GM13977 (cell line): ENCODE results near the gene RAPGEF1.
"Not testable (repeated sequence)": the region's sequence is repeated elsewhere in the genome, so short reads cannot be mapped to it uniquely, and the experiment has no call there.

ENCODE experiments used
- DNase-seq: peaks from one replicate; pipeline ENCODE4 v3.0.0; 2012; ENCODE audit warnings: low spot score
- in situ Hi-C: fragments of 300-500 bp; cut with MboI; formaldehyde crosslinking; loops from one replicate; pipeline ENCODE4 v1.12.0; 2022; ENCODE audit warnings: low sequenced_read_pairs, low pct_unique_long_range_greater_than_20kb, mixed read lengths, inconsistent platforms; ENCODE audit not compliant: unreplicated experiment
- TF ChIP-seq, protein P1 (sequence below): IDR thresholded peaks from 2 replicates; pipeline ENCODE4 v1.5.1; 2012; ENCODE audit warnings: mild to moderate bottlenecking, control low read depth; ENCODE audit not compliant: insufficient read depth; ENCODE audit errors: extremely low read depth, missing control alignments

Gene RAPGEF1

DNA sequence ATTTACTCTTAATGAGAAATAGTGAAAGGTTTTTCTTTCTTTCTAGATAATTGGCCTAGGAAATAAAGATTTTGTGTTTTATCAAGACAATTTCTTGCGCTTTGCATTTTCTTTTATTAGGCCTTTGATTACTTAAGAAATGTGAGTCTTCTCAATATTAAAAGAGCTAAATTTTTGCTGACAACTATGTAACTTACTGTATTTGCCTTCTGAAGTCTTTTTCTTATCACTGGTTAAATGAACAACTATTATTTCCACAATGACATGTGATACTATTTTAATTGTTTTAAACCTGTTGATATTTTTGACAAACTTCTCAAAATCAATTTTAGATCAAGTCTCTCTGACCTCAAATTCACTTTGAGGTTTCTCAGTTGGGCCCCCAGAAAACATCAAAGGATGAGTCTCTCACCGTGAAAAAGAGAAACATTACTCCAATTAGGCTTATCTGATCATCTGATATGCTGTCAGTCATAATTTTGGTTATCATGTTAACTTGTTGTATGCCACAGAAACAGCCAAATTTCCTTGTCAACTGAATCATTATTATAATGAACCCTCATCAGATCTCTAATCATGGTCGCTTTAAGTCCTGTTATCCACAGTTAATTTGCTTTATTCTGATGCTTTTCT lies 48.8 kb downstream of the RAPGEF1 start:
- TF ChIP-seq, protein P1, sequence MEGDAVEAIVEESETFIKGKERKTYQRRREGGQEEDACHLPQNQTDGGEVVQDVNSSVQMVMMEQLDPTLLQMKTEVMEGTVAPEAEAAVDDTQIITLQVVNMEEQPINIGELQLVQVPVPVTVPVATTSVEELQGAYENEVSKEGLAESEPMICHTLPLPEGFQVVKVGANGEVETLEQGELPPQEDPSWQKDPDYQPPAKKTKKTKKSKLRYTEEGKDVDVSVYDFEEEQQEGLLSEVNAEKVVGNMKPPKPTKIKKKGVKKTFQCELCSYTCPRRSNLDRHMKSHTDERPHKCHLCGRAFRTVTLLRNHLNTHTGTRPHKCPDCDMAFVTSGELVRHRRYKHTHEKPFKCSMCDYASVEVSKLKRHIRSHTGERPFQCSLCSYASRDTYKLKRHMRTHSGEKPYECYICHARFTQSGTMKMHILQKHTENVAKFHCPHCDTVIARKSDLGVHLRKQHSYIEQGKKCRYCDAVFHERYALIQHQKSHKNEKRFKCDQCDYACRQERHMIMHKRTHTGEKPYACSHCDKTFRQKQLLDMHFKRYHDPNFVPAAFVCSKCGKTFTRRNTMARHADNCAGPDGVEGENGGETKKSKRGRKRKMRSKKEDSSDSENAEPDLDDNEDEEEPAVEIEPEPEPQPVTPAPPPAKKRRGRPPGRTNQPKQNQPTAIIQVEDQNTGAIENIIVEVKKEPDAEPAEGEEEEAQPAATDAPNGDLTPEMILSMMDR = no peak
- in situ Hi-C loops = no loop called here
- no peak for DNase-seq

DNA sequence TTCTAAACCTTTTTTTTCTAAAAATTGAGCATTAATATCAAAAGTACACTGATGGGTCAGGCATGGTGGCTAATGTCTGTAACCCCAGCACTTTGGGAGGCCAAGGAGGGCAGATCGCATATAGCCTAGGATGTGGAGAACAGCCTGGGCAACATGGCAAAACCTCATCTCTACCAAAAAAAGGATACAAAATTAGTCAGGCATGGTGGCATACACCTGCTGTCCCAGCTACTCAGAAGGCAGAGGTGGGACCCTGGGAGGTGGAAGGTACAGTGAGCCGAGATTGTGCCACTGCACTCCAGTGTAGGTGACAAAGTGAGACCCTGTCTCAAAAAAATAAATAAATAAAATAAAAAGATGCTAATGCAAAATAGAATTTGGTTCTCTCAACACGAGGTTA lies 49.4 kb downstream of the RAPGEF1 start:
- in situ Hi-C loops = no loop called here
- TF ChIP-seq, protein P1 = no peak
- no peak for DNase-seq

DNA sequence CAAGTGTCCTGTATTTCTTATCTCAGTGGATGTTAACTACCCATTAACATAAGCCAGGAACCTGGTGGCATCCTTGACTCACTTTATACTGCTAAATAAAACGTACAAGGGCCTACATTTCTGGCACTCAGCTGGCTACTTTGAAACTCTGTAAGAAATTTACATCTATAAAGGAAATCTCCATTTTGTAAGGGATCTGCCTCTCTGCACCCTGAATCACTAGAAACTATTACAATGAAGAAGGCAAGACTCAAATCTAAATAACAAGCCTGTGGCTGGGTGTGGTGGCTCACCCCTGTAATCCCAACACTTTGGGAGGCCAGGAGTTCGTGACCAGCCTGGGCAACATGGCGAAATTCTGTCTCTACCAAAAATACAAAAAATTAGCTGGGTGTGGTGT lies 51.5 kb downstream of the RAPGEF1 start:
- TF ChIP-seq, protein P1 = no peak
- no peak for DNase-seq
- in situ Hi-C loops = no loop called here

DNA sequence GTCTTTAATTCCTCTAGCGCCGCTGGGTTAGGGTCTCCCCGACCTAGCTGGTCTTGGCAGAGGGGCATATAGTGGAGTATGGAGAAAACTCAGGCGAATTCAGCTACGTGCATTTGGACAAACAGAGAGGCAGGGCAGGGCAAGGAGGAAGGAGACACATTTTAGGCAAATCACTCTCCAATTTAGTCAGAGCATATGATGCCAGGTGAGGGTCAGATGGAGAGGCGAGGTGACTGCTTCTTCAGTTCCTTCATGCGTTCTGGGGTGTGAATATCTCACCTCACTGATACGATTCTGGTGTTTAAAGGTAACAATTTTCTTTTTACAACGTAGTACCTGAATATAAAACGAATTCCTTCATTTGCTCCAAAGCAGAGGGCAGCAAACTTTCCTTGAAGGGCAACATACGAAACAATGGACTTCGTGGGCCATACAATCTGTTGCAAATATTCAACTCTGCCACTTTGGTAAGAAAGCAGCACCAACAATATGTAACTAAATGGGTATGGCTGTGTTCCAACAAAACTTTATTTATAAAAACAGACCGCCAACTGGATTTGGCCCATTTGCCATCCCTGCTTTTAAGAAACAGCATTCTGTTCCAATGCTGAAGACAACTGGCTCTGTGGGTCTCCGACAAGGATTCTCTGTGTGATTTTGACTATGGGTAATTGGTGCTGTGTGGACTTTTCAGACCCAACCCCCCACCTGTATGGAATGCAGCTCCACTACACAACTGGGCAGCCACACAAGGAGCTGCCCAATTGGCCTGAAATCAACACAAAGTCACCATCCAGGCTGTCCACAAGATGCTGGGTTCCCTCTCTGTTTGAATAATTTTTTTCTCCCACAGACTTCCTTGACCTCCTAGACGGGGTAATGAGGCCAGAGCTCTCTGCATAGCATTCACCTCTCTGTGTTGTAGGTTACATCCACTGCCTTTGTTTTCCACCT lies 53.8 kb downstream of the RAPGEF1 start:
- in situ Hi-C loops = no loop called here
- TF ChIP-seq, protein P1 = no peak
- DNase-seq = no peak

DNA sequence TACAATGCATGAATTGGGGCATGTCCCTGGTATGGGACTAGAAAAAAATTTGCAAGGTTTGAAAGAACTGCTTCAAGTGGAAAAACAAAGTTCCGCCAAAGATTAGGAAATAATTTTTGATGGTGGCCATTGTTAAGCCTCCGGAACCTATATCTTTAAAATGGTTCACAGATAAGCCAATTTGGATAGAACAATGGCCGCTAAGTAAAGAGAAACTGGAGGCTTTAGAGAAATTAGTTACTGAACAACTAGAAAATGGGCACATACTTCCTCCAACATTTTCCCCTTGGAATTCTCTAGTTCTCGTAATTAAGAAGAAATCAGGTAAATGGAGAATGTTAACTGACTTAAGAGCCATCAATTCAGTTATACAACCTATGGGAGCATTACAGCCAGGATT lies 56.8 kb downstream of the RAPGEF1 start:
- DNase-seq, in situ Hi-C loops: not testable (repeated sequence)

DNA sequence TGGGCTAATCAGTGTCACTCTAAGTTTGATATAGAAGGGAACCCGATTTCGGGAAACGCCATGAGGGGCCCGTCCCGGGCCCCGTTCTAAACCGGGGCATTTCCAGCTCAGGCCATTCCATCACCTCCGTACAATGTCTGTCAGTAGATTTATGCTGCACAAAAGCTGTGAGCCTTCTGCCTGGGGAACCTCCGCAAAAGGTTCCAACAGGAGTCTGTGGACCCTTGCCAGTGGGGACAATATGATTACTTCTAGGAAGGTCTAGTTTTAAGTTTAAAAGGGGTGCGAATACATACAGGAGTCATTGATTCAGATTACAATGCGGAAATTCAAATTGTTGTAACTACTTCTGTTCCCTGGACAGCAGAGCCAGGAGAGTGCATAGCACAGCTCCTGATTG lies 57.6 kb downstream of the RAPGEF1 start:
- no peak for DNase-seq
- TF ChIP-seq, protein P1 = no peak
- in situ Hi-C loops = no loop called here

DNA sequence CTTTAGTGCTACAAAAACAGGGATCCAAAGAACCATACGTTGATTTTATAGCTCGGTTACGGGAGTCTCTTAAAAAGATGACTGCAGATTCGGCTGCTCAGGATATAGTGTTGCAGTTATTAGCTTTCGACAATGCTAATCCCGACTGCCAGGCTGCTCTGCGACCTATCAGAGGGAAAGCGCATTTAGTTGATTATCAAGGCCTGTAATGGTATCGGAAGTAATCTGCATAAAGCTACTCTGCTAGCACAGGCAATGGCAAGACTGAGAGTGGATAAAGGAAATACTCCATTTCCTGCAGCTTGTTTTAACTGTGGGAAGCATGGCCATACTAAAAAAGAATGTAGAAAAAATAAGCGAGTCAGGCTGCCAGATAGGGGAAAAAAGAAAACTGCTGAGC lies 58.0 kb downstream of the RAPGEF1 start:
- in situ Hi-C loops, DNase-seq: not testable (repeated sequence)

DNA sequence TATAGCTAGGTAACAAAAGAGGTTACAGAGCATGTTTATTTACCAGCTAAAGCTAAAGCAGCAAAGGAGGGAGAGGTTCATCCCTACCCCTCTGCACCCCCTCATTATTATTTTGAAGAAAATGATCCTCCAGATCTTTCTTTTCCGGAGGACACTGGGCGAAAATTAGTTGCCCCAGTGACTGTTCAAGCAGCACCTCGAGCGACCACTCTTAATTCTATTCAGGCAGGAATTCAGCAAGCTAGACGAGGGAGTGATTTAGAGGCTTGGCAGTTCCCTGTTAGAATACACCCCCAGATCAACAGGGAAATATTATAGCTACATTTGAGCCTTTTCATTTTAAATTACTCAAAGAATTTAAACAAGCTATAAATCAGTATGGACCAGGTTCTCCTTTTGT lies 58.8 kb downstream of the RAPGEF1 start:
- DNase-seq, in situ Hi-C loops: not testable (repeated sequence)
